GM10847 (cell line): ENCODE data around the gene IRAK1BP1.

ENCODE experiments used
- POLR2A ChIP-seq: IDR thresholded peaks from 2 replicates; pipeline ENCODE4 v1.6.1; 2011; ENCODE audit not compliant: insufficient read length; ENCODE audit errors: extremely low read depth

Gene IRAK1BP1

DNA sequence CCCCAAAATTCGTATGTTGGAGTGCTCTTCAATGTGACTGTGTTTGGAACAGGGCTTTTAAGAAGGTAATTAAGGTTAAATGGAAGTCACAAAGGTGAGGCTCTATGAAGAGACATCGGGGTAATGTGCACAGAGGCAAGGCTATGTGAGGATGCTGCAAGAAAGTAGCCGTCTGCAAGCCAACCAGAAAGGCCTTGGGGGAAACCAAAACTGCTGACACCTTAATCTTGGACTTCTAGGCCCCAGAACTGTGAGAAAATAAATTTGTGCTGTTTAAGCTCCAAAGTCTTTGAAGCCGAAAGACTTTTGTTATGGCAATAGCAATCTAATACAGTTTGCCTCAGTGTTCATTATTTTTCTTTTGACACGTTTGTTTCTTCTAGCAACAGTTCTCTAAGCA, 2.4 kb upstream of the IRAK1BP1 start:
- TF ChIP-seq POLR2A = no peak

DNA sequence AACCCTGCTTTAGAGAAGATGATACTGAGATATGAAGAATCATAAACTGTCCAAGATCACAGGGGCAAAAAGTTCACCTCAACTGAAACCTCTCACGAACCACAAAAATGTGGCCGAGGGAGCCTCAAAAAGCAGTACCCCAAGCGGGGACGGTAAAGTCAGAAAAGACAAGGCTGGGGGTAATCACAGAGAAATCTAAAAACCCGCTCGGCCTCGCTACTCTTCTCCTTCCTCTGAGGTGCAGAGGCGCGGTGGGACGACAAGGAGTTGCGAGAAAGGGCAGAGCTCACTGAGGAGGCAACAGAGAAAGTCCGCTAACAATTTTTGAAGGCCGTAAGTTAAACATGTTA, 356 bp upstream of the IRAK1BP1 start:
- TF ChIP-seq POLR2A = no peak

DNA sequence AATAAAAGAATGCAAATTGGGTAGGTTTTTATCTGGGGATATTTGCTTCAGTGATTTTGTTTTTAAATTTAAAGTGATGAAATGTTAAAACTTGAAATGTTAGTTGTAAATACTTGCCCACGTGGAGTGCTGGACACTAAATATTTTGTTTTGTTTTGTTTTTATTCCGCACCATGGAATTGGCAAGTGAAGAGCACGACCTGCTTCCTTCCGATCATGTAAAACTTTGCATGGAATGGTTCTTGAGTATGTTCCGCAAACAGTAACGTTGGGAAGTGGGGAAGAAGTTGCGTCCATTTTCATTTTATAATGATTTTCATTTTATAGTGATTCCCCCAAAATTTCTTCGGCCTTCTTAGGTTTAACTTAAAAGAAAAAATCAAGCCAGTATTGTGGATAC, 765 bp downstream of the IRAK1BP1 start:
- no peak for TF ChIP-seq POLR2A

DNA sequence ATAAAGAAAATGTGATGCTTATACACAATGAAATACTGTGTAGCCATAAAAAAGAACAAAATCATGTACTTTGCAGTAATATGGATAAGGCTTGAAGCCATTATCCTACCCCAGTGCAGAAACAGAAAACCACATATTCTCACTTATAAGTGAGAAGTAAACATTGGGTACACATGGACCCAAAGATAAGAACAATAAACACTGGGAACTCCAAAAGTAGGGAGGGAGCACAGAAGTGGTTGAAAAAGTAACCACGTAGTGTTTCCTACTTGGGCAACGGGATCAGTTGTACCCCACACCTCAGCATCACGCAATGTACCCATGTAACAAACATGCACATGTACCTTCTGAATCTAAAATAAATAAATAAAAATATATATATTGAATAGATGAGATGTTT, 8.2 kb downstream of the IRAK1BP1 start:
- no peak for TF ChIP-seq POLR2A

DNA sequence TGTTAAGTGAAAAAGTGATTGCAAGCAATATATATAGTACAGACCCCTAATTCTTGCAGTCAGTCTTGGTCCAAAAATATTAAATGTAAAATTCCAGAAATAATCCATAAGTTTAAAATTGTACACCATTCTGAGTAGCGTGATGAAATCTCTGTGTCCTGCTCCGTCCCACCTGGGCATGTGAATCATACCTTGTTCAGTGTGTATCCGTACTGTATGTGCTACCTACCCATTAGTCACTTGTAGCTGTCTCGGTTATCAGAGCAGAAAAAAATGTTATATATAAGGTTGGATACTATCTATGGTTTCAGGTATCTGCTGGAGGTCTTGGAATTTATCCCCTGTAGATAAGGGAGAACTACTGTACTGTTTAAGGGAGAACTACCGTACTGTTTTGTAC, 16.3 kb downstream of the IRAK1BP1 start:
- no peak for TF ChIP-seq POLR2A

DNA sequence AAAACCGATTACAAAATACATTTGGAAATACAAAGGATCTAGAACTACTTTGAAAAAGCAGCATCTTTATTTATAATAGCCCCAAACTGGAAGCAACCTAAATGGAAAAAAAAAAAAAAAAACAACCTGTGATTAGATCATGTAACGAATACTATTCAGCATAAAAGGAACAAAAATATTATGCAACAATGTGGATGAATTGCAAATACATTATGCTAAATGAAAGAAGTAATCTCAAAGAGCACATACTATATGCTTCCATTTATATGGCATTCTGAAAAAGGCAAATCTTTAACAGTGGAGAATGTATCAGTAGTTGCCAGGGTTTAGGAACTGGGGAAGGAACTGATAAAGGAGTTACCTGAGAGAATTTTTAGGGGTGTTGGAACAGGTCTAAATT, 28.9 kb downstream of the IRAK1BP1 start:
- TF ChIP-seq POLR2A = no peak

DNA sequence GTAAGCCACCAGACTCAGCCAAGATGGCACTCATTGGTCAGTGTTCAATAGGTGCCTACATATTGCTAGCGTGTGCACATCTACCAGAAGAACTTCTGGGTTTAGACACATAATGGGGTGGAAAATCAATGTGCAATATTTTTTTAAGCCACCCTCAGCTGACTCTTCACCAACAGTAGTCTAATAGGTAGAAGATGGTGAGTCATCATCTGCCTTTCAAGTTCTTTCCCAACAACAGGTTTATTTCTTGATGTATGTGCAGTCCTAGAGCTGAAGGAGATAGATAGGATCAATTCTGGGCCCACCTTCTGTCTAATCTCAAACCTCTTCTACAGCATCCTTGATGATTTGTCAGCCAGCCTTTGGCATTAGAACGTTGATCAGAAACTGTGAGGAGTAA, 41.3 kb downstream of the IRAK1BP1 start:
- TF ChIP-seq POLR2A = no peak

DNA sequence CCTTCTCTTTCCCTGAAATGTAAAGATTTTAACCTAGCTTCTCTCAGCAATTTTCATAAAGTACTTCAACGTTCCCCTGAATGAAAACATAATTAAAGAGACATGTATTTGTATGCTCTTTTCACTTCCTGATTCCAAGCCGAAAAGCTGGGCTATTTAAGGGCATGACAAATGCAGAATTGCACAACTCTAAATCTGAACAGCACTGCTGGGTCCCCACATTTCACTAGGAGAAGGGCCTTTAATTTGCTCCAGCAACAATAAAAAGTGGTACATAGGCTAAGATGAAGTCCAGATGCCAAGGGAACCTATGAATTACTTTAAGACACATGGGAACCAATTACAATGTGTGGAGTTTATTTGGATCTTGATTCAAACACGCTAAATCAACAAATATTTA, 42.0 kb downstream of the IRAK1BP1 start:
- TF ChIP-seq POLR2A = no peak

DNA sequence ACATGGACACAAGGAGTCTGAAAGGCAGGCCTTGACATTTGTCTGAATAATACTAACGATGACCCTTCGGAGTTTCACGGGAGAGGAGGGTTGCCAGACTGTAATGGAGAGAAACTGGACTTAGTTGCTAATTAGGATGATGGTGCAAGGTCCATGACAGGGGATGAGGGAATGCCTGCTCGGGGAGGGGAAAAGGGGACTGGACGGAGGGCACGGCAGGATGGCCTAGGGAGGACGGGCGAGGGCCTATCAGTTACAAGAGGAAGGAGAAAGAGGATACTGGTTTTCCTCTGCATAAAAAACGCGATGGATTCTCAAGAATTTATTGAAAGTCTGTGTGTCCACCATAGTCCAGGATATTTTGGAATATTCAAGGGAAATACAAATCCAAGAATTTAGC, 42.7 kb downstream of the IRAK1BP1 start:
- no peak for TF ChIP-seq POLR2A

DNA sequence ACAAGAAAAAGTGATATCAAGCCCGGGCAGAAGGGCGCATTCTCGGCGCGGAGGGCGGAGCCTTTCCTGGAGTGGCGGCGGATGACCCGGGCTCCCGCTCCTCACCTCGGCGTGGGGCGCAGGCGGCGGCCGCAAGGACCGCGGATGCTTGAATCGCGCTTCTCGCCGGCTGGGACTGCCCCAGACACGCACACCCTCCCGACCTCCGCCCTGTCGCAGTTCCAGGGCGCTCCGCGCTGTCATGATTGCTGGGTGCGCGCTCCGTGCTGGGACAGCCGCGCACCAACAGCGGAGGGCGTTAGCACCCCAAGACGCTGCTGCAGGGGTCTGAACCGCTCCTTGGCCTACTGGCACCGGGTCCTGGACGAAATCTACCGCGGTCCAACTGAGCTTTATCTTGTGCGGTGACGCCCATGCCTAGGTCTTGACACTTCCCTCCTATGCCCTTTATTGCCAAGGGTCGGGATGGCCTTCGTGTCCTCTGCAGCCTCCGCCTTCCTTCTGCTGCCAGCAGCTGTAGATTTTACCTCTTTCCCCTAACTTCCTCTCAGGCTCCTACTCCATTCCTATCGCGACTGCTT, 43.3 kb downstream of the IRAK1BP1 start:
- TF ChIP-seq POLR2A = no peak

DNA sequence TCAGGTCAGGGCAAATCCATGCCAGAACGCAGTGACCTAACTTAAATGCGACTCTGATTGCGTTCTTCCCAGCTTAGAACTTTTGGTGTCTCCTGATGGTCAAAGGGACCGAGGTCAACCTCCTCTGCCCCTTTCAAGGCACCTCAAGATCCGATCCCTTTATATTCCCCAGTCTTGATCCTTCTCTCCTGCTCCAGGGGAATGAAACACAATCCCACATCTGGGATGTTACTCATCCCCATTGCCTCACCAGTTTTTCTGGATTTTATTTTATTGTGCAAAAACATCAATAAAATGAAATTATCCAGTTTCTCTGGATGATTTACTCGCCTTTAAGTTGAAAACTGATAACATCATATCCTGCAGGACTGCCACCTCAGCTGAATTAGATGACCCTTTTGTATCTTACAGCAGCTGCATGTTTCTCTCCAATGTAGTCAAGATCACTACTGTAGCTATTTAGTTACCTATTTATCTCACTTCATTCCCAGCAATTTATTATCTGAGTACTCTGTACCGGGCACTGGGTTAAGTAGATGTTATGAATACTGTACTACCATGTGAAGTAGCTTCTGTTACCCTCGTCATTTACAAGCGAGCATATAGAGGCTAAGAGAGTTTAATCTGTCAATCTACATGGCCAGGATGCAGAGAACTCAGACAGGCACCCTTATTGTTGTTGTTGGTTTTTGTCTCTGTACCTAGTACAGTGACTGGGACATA, 44.0 kb downstream of the IRAK1BP1 start:
- TF ChIP-seq POLR2A = no peak

DNA sequence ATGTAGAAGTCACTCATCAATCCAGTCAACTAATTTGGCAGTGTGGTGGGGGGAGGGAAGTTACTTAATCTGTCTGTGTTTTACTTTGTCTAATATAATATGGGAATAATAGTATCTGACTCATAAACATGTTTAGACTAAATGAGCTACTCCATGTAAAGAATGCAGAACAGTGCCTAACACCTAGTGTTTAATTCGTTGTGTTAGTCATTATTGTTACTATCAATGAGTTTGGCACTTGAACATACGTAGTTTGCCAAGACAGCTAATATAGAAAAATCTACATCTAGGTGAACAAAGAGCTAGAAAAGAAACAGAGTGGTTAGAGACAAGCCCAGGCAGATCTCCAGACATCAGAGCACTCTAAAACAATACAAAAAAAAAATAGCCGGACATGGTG, 49.1 kb downstream of the IRAK1BP1 start:
- no peak for TF ChIP-seq POLR2A

DNA sequence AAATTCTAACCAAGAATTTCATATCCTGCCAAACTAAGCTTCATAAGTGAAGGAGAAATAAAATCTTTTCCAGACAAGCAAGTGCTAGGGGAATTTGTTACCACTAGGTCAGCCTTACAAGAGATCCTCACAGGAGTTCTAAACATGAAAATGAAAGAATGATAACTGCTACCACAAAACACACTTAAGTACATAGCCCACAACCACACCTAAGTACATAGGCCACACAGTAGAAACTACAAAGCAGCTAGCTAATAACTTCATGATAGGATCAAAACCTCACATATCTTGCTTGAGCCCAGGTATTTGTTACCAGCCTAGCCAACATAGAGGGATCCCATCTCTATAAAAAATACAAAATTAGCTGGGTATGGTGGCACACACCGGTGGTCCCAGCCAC, 50.4 kb downstream of the IRAK1BP1 start:
- TF ChIP-seq POLR2A = no peak

DNA sequence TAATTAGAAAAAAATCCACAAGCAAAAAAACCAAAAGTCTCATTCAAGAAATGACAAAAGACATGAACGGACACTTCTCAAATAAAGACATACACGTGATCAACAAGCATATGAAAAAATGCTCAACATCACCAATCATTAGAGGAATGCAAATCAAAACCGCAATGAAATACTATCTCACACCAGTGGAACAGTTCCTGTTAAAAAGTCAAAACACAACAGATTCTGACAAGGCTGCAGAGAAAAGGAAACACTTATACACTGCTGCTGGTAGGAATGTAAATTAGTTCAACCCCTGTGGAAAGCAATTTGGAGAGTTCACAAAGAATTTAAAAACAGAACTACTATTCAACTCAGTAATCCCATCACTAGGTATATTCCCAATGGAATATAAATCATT, 58.0 kb downstream of the IRAK1BP1 start:
- TF ChIP-seq POLR2A = no peak

DNA sequence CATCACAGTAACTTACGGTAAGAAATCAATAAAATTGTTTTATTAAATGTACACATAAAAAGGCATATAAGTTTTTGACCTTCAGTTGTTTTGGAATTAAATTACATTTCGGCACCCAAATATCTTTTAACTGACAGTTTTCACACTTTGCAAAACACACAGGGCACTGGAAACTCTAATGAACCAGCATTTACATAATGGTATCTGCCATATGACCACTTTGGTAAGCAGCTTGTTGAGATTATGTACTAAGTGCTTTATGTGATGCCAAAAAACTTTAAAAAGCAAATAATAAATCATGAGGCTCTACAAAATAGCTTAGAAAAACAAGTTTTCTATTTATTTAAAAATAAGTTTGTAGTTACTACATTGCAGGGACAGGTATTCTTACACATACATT, 68.2 kb downstream of the IRAK1BP1 start:
- no peak for TF ChIP-seq POLR2A

DNA sequence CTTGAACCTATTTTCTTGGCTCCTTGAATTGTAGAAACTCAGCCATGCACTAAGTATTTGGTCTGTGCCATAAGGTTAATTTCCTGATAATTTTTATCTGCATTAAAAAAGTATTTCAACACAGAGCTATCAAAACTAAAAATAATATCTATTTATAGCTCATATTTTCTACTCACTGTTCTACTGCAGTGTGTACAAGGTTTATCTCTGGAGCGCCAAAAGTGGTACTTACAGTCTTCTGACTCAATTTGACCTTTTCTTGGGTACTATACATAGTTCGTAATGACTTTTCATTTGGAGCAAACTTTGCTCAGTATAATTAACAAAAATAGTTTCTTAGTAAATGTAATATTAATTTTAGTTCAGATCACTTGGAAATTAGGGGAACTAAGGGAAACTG, 69.2 kb downstream of the IRAK1BP1 start:
- TF ChIP-seq POLR2A = no peak

DNA sequence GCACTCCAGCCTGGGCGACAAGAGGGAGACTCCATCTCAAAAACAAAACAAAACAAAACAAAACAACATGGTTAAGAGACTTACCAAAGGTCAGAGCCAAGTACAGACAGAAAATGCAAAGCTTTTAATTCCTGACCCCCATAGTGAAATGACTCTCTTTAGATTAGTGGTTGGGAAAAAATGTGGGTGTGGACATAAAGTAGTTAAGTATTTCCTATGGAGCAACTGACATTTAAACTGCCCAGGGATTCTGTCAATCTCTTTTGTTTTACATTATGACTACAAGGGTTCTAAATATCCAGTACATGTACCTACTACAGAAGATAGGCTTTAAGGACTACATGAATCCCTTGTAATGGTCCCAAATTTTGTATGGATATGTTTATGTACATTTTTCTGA, 75.1 kb downstream of the IRAK1BP1 start:
- no peak for TF ChIP-seq POLR2A
